ENCODE results near the gene CST6. TPM values are rescaled to one million over a fixed set of nuclear protein-coding genes. Genes with fewer than 3 reads are reported as not detected.

Gene CST6
- total RNA-seq, 1 donor from 2014 or later: 23.7 TPM

DNA sequence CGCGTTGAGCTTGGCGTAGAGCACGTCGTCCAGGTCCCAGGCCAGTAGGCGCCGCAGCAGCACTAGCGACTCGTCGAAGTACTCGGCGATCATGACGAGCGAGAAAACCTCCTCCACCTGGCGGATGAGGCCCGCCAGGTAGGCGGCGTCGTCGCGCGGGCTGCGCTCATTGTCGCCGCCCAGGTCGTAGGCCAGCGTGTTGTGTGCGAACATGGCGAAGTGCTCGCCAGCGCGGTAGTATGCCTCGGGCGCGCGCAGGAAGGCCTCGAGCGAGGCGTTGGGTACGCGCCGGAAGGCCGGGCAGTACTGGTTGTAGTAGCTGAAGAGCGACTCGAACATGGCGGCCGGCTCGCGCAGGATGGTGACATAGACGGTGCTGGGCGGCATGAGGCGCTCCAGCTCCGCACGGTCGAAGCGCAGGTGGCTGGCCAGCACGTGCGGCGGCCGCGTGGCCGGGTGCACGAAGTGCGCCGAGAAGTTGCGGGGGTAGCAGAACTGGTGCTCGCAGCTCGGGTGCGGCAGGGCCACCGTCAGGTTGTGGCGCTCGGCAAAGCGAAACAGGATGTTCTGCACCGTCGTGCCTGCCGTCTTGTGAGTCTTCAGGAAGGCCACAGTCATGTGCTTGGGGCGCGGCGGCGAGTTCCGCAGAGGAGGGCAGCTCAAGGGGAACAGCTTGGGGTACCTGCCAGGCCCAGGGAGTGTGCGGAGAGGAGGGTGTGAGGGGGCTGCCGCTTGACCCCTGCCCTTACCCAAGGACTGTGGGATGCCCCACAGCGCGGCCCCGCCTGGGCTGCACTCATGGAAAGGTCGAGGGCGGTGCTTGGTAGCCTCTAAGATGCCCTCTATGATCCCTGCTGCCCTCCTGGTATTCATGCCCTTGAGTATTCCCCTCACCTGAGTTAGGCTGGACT lies 31.4 kb downstream of the CST6 start:
- Histone ChIP-seq H3K4me1 (no peaks in the 10 kb centered on the region), H3K9me3 (no peaks in the 10 kb centered on the region), H3K27me3 (no peaks in the 10 kb centered on the region), H3K27ac (no peak overlapping the region), H3K36me3 (no peaks in the 10 kb centered on the region), H3K4me3 (no peak overlapping the region)
- intact Hi-C loops (cut with DNase I): no loop called here
- DNase-seq (no peak), ATAC-seq (no peak)
- TF ChIP-seq, protein P1, sequence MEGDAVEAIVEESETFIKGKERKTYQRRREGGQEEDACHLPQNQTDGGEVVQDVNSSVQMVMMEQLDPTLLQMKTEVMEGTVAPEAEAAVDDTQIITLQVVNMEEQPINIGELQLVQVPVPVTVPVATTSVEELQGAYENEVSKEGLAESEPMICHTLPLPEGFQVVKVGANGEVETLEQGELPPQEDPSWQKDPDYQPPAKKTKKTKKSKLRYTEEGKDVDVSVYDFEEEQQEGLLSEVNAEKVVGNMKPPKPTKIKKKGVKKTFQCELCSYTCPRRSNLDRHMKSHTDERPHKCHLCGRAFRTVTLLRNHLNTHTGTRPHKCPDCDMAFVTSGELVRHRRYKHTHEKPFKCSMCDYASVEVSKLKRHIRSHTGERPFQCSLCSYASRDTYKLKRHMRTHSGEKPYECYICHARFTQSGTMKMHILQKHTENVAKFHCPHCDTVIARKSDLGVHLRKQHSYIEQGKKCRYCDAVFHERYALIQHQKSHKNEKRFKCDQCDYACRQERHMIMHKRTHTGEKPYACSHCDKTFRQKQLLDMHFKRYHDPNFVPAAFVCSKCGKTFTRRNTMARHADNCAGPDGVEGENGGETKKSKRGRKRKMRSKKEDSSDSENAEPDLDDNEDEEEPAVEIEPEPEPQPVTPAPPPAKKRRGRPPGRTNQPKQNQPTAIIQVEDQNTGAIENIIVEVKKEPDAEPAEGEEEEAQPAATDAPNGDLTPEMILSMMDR (IDR thresholded peaks at IDR 0.05): no peak

DNA sequence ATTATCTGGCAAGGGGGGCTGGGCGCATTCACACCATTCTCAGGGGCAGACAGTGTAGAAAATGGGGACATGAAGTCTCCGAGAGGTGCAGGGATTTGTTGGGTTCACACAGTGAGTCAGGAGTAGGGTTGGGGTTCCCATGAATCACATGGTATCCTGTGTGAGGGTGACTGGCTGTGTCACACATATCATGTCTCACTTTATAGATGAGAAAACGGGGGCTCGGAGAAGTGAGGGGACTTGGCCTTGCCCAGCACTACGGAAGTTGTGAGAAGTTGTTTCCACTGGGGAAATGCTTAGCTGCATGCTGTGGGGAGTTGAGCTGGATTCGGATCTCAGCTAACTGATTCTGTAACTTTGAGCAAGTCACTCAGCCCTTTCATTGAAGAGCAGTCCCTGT lies 32.9 kb downstream of the CST6 start:
- TF ChIP-seq, protein P1 (IDR thresholded peaks at IDR 0.05): no peak
- Histone ChIP-seq H3K27ac (no peak overlapping the region), H3K36me3 (no peaks in the 10 kb centered on the region), H3K4me1 (no peaks in the 10 kb centered on the region), H3K4me3 (no peak overlapping the region), H3K27me3 (peaks cover 9% of the 10 kb centered on the region), H3K9me3 (no peaks in the 10 kb centered on the region)
- no peak for DNase-seq
- intact Hi-C loops (cut with DNase I): no loop called here
- ATAC-seq: no peak

DNA sequence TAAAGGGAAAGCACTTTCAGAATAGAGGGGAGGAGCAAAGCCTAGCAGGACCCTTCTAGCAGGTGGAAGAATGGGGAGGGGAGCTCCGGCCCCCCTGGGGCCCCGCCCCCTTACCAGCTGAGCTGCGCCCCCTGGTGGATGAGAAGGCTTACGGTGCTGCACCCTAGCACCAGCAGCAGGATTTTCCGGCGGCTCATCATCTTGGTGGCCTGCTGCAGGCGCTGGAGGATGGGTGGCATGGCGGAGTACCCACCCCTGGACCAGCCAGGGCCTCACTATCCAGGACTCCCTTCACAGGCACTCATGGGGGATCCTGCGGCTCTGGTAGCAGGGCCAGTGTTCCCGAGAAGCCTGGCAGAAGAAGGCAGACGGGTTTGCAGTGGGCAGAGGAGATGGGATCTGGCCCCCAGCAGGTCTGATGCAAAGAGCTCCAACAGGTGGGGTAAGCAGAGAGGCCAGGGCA lies 33.4 kb downstream of the CST6 start:
- no peaks in the 10 kb centered on the region for H3K36me3 ChIP-seq
- no peak overlapping the region for H3K27ac ChIP-seq
- no peaks in the 10 kb centered on the region for H3K4me1 ChIP-seq
- H3K27me3 ChIP-seq: peaks cover 9% of the 10 kb centered on the region
- H3K9me3 ChIP-seq: no peaks in the 10 kb centered on the region
- intact Hi-C loops (cut with DNase I): no loop called here
- DNase-seq (peak; percentile 86), ATAC-seq (peak; percentile 87)
- TF ChIP-seq, protein P1 (IDR thresholded peaks at IDR 0.05): peak; percentile 92
- H3K4me3 ChIP-seq: no peak overlapping the region

DNA sequence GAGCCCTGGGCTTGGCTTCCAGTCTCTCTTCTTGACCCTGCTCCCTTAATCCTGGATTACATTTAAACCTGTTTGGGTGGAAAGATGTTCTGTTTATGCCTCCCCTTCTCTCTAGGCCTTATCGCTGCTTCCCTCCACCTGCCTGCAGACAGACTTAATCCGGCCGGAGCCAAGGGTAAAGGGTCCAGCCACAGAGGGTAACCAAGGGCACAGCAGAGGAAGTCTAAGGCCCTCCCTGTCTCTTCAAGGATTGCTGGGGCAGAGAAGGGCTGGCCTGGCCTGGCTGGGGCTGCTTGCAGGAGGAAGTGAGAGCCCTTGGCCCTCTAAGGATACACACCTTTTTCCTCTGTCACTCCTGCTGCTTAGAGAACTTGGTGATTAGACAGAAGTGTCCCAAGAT lies 35.1 kb downstream of the CST6 start:
- no peak for DNase-seq
- no peaks in the 10 kb centered on the region for H3K9me3 ChIP-seq
- intact Hi-C loops (cut with DNase I): no loop called here
- peaks cover 9% of the 10 kb centered on the region for H3K27me3 ChIP-seq
- H3K4me3 ChIP-seq: no peak overlapping the region
- no peak for ATAC-seq
- H3K36me3 ChIP-seq: no peaks in the 10 kb centered on the region
- TF ChIP-seq, protein P1 (IDR thresholded peaks at IDR 0.05): no peak
- H3K27ac ChIP-seq: no peak overlapping the region
- H3K4me1 ChIP-seq: peaks cover 8% of the 10 kb centered on the region

DNA sequence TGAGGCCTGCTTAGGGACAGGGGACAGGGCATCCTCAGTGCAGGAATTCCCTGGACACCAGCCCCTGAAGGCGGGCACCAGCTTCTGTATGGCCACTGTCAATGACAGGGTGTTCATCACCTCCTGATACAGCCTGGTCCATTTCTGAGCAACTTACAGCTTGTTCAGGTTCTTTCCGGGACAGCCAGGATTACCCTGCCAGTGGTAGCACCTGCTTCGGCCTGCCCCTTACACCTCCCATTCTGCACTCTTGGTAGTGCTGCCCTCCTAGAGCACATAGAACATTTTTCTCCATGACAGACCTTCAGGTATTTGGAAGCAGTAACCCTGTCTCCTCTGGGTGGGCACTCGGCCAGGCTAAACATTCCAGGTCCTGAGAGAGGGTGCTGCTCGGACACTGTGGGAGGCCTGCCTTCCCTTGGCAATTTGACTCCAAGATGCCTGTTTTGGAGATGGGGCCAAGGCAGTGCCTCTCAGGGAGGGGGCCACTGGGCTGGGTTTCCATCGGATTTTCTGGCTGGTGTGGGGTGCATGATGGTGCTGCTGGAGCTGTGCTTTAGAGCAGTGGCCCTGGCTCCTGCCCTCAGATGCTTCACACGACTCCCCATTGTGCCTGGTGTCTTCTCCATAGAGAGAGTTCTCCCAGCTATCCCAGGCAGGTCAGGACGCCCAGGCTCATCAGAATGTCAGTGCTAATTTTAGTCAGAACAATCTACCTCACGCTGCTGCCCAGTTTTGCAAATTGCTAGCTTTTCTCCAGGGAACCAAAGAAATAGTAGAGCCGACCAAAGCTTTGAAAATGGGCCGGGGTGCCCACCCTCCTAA lies 35.9 kb downstream of the CST6 start:
- intact Hi-C loops (cut with DNase I): no loop called here
- H3K27ac ChIP-seq: no peak overlapping the region
- DNase-seq: no peak

More for the DNA sequence above, 35.9 kb downstream of the CST6 start:
- TF ChIP-seq, protein P1 (IDR thresholded peaks at IDR 0.05): no peak
- H3K36me3 ChIP-seq: no peaks in the 10 kb centered on the region
- no peak overlapping the region for H3K4me3 ChIP-seq
- no peaks in the 10 kb centered on the region for H3K9me3 ChIP-seq
- no peak for ATAC-seq
- peaks cover 9% of the 10 kb centered on the region for H3K27me3 ChIP-seq
- H3K4me1 ChIP-seq: peaks cover 8% of the 10 kb centered on the region

Measured in upper lobe of right lung (tissue), 1 donor.